Measurements from ENCODE around the gene ZNF200.

The ZNF200 gene

DNA sequence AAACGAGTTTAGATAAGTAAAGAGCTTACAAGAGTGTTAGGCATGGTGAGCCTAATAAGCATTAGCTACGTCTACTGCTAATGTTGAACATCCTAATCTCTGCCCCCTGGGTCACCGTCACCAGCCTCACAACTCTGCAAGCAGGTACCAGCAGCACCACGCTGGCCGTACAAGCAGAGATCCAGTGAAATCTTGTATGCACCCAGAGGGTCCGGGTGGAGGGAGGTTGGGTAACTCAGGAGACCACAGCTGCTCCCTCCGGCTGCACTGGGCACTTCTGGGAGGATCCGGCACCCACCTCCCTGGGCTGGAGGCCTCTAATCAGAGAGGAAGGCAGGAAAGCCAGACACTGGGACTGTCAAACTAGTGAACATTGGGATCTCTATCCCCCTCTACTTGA is 55.3 kb downstream of the ZNF200 start:
- H3K4me3 ChIP-seq (ENCODE audit: low read length): no peak overlapping the region
- peaks cover 86% of the 10 kb centered on the region for H3K27me3 ChIP-seq (ENCODE audit: control insufficient read depth, insufficient read depth, low read length)
- H3K36me3 ChIP-seq (ENCODE audit: control insufficient read depth, insufficient read depth, low read length): no peaks in the 10 kb centered on the region
- no peak overlapping the region for H3K9ac ChIP-seq (ENCODE audit: low read length)
- peaks cover 18% of the 10 kb centered on the region for H3K4me1 ChIP-seq (ENCODE audit: control insufficient read depth, insufficient read depth, low read length)
- no peaks in the 10 kb centered on the region for H3K9me3 ChIP-seq (ENCODE audit: control insufficient read depth, low read length)

DNA sequence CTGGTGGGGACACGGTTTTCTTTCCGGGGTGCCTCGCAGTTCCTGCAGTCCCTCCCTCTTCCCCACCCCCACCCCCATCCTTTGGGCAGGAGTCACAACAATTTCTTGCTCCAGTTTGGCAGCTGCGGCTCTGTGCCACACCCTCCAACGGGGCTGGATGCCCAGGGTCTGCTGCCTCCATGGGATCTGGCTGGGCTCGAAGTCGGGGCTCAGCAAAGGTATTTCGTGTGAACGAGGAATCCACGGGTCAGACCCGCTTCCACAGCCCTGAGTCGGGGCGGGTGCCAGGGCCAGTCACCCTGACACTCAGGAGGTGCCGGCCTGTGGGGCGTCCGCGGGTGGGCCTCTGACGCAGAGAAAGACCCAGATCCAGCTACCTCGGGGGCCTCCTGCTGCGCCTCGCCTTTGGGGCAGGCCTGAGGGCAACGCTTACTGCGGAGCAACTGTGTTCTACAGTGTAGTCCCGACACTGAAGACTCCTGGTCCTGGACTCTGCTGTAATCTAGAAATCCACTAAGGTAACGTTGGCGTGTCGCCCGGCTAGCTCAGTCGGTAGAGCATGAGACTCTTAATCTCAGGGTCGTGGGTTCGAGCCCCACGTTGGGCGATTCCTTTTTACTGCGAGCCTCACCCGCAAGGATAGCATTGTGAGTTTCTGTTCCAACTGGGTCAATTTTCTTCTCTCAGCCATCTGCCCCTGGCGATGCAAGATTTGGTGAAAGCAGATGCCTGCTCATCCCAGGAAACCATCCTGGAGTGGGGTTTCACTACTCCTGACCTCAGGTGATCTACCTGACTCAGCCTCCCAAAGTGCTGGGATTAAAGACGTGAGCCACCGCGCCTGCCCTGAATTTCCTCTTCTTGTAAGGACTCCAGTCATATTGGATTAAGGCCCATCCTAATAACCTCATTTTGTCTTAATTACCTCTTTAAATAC is 59.5 kb downstream of the ZNF200 start:
- no peaks in the 10 kb centered on the region for H3K36me3 ChIP-seq (ENCODE audit: control insufficient read depth, insufficient read depth, low read length)
- H3K4me3 ChIP-seq (ENCODE audit: low read length): no peak overlapping the region
- H3K9ac ChIP-seq (ENCODE audit: low read length): no peak overlapping the region
- H3K4me1 ChIP-seq (ENCODE audit: control insufficient read depth, insufficient read depth, low read length): peaks cover 19% of the 10 kb centered on the region
- H3K27me3 ChIP-seq (ENCODE audit: control insufficient read depth, insufficient read depth, low read length): peaks cover 83% of the 10 kb centered on the region
- no peaks in the 10 kb centered on the region for H3K9me3 ChIP-seq (ENCODE audit: control insufficient read depth, low read length)

GRCh38 chr16:3174618-3175148 is 60.3 kb downstream of the ZNF200 start:
- peaks cover 83% of the 10 kb centered on the region for H3K27me3 ChIP-seq (ENCODE audit: control insufficient read depth, insufficient read depth, low read length)
- H3K36me3 ChIP-seq (ENCODE audit: control insufficient read depth, insufficient read depth, low read length): no peaks in the 10 kb centered on the region
- H3K4me1 ChIP-seq (ENCODE audit: control insufficient read depth, insufficient read depth, low read length): peaks cover 22% of the 10 kb centered on the region
- no peaks in the 10 kb centered on the region for H3K9me3 ChIP-seq (ENCODE audit: control insufficient read depth, low read length)
- no peak overlapping the region for H3K4me3 ChIP-seq (ENCODE audit: low read length)
- H3K9ac ChIP-seq (ENCODE audit: low read length): no peak overlapping the region

DNA sequence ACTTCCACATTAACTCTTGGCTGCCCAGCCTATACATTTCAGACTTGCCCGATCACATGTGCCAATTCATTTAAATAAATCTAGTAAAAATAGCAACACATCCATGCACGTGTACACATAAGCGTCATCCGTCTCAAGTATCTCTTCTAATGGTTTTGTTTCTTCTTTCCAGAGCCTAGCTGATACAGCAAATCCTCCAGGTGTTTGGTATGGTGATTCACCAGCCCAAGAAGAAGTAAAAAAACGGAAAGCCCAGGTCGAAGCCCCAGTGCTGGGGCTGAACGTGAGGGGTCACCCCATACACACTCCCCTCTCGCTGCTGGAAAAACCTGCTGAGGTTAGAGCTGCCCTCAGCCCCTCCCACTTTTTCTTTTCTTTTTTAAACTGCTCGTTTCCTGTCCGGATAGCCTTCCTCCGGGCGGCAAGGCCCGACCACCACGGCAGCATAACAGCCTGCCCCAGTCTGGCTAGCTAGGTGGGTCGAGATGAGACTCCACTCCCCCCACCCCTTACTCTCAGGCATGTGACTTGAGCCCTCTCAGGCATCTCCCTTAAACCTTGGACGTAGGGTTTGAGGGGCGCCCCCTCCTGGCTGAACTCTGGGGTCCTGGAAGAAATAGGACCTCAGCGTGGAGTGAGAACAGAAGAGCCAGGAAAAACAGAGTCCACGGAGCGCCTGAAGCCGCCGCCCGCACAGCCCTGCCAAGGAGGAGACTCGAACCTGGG is 60.9 kb downstream of the ZNF200 start:
- Histone ChIP-seq H3K9ac (ENCODE audit: low read length) (no peak overlapping the region), H3K36me3 (ENCODE audit: control insufficient read depth, insufficient read depth, low read length) (no peaks in the 10 kb centered on the region), H3K27me3 (ENCODE audit: control insufficient read depth, insufficient read depth, low read length) (peaks cover 80% of the 10 kb centered on the region), H3K9me3 (ENCODE audit: control insufficient read depth, low read length) (no peaks in the 10 kb centered on the region), H3K4me1 (ENCODE audit: control insufficient read depth, insufficient read depth, low read length) (peaks cover 22% of the 10 kb centered on the region), H3K4me3 (ENCODE audit: low read length) (no peak overlapping the region)

All from mucosa of stomach (tissue), 1 donor.